Ishikawa (cell line): ENCODE data around the gene GRIK2.

Source experiments
- CREB1 ChIP-seq: IDR thresholded peaks from 2 replicates; pipeline ENCODE4 v1.6.1; 2012; ENCODE audit warnings: low read depth
- EGR1 ChIP-seq: IDR thresholded peaks from 2 replicates; pipeline ENCODE4 v1.6.1; 2012
- FOXM1 ChIP-seq: IDR thresholded peaks from 2 replicates; pipeline ENCODE4 v1.6.1; 2012; ENCODE audit warnings: low read depth, borderline replicate concordance
- RAD21 ChIP-seq: IDR thresholded peaks from 2 replicates; pipeline ENCODE4 v1.6.1; 2012; ENCODE audit warnings: low read depth
- TAF1 ChIP-seq: IDR thresholded peaks from 2 replicates; pipeline ENCODE4 v1.6.1; 2012; ENCODE audit warnings: low read depth, mild to moderate bottlenecking

- no peak for TF ChIP-seq EGR1
- TF ChIP-seq FOXM1, result no peak
- no peak for TF ChIP-seq TAF1
- no peak for TF ChIP-seq CREB1
- no peak for TF ChIP-seq RAD21
These were observed 46.3 kb downstream of the GRIK2 start for GRCh38 chr6:101439790-101440189.
